ENCODE results near the gene RBM33.

RBM33 gene, protein sequence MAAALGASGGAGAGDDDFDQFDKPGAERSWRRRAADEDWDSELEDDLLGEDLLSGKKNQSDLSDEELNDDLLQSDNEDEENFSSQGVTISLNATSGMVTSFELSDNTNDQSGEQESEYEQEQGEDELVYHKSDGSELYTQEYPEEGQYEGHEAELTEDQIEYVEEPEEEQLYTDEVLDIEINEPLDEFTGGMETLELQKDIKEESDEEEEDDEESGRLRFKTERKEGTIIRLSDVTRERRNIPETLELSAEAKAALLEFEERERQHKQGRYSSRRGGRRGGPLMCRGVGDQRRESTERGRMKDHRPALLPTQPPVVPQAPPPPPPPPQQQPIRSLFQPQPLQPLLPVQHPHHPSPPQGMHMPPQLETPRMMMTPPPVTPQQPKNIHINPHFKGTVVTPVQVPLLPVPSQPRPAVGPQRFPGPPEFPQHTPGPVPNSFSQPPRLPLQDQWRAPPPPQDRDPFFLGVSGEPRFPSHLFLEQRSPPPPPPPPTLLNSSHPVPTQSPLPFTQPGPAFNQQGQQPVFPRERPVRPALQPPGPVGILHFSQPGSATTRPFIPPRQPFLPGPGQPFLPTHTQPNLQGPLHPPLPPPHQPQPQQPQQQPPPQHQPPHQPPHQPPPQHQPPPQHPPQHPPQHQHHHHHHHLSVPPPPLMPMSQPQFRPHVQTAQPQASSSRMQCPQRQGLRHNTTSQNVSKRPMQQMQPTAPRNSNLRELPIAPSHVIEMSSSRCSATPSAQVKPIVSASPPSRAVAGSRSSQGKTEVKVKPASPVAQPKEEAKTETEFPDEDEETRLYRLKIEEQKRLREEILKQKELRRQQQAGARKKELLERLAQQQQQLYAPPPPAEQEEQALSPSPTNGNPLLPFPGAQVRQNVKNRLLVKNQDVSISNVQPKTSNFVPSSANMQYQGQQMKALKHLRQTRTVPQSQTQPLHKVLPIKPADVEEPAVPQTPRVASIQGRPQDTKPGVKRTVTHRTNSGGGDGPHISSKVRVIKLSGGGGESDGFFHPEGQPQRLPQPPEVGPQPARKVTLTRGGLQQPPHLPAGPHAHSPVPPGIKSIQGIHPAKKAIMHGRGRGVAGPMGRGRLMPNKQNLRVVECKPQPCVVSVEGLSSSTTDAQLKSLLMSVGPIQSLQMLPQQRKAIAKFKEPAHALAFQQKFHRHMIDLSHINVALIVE

DNA sequence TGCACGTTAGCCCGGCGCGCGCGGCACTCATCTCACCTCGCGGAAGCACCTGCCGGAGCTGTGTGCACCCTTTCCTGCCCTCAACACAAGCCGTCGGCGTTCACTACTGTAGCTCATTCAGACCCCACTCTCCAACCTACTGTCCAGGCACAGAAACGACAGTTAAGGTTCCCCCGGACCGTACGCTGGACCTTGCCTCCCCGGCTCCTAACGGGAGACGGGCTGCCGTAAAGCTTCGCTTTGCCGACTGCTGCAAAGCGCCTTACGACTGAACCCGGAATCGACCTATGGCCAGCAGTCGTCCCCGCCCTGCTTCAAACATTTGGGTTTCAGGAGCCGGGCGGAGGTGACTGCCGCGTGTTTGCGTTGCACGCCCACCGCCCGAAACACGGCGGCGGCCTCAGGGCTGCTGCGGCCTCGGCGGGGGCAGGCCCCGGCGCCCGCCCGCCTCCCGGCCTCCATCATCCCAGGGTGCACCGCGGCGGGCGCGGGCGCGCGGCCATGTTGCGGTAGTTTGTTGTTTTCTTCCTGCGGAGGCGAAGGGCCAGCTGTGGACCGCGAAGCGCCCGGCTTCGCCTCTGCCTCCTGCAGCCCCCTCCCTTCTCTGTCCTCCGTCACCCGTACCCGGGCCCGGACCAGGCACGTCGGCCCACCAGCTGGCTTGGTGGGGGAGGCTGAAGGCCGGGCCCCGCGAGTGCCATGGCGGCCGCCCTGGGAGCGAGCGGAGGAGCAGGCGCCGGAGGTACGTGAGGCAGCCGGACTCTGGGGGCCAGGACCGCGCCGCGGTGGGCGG, at the start of gene RBM33:
RBM33 (plus strand) TSS at position 484 of the 793 bp plus-strand sequence; CDS start at position 700, 216 bp downstream.
- Histone ChIP-seq H3K27ac (ENCODE audit: low read depth, low read length) (peak within 1 kb of the TSS; percentile 82), H3K4me3 (ENCODE audit: low read depth, low read length) (peak within 1 kb of the TSS; percentile 96), H3K79me2 (ENCODE audit: control insufficient read depth, insufficient read depth, low read length, unreplicated experiment) (peaks cover 58% of the 10 kb centered on the region), H3K27me3 (ENCODE audit: insufficient read depth, low read length) (no peaks in the 10 kb centered on the region), H3K4me1 (ENCODE audit: control insufficient read depth, insufficient read depth, low read length, unreplicated experiment) (peaks cover 15% of the 10 kb centered on the region), H3K36me3 (ENCODE audit: insufficient read depth, low read length) (peaks cover 57% of the 10 kb centered on the region), H2AFZ (ENCODE audit: low read length, unreplicated experiment) (peak within 1 kb of the TSS; percentile 99)

DNA sequence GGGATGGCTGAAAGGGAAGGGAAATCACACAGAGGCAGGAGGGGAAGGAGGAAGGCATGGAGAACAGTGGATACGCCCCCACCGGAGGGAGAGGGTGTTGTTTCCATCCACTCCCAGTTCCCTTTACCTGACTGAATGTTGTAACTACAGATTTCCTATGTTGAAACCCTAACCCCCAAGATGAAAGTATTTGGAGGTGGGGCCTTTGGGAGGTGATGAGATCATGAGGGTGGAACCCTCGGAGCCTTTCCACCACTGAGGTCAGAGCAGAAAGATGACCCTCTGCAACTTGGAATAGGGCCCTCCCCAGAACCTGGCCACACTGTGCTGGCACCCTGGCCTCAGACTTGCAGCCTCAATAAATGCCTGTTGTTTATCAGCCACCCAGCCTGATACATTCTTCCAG, 49.5 kb upstream of the RBM33 start:
- H3K4me1 ChIP-seq (ENCODE audit: control insufficient read depth, insufficient read depth, low read length, unreplicated experiment): no peaks in the 10 kb centered on the region
- H3K27ac ChIP-seq (ENCODE audit: low read depth, low read length): no peak overlapping the region
- no peak overlapping the region for H2AFZ ChIP-seq (ENCODE audit: low read length, unreplicated experiment)
- no peaks in the 10 kb centered on the region for H3K79me2 ChIP-seq (ENCODE audit: control insufficient read depth, insufficient read depth, low read length, unreplicated experiment)
- H3K4me3 ChIP-seq (ENCODE audit: low read depth, low read length): no peak overlapping the region
- peaks cover 14% of the 10 kb centered on the region for H3K27me3 ChIP-seq (ENCODE audit: insufficient read depth, low read length)
- no peaks in the 10 kb centered on the region for H3K36me3 ChIP-seq (ENCODE audit: insufficient read depth, low read length)

DNA sequence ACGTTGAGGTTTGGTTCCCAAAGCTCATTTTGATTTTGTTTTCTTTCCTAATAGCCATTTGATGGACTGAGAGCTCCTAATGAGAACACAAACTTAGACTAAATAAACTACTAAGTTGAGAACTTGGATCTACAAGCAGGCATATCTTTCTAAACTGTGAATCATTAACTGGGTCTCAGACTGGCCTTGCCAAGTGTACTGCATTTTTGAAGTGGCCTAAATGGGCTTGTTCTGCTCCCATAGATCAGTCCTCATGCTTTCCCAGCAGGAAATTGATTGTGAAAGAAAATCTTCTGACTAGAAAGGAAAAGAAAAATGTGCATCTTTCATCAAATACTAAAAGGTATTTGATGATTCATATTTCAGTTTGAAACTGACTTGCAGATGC, 46.7 kb upstream of the RBM33 start:
- Histone ChIP-seq H3K79me2 (ENCODE audit: control insufficient read depth, insufficient read depth, low read length, unreplicated experiment) (no peaks in the 10 kb centered on the region), H3K4me1 (ENCODE audit: control insufficient read depth, insufficient read depth, low read length, unreplicated experiment) (no peaks in the 10 kb centered on the region), H3K27ac (ENCODE audit: low read depth, low read length) (no peak overlapping the region), H3K36me3 (ENCODE audit: insufficient read depth, low read length) (no peaks in the 10 kb centered on the region), H3K4me3 (ENCODE audit: low read depth, low read length) (no peak overlapping the region), H3K27me3 (ENCODE audit: insufficient read depth, low read length) (peaks cover 24% of the 10 kb centered on the region), H2AFZ (ENCODE audit: low read length, unreplicated experiment) (no peak overlapping the region)

DNA sequence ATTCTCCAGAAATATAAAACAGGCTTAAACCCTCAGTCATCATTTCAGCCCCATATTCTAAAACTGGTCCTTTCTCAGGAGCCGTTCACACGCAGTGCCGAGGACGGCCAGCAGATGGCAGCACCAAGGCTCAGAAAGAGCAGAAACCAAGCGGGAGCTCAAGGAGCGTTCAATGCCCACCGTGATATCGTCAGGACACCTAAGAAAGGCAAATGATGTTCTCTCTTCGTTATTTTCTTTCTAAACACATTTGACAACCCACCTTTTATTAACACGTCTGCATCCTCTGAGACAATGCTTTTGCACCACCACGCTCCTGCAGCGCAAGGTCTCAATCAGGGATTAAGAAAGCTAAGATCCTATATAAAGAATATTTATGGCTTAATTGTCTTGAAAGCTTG, 45.7 kb upstream of the RBM33 start:
- no peak overlapping the region for H3K27ac ChIP-seq (ENCODE audit: low read depth, low read length)
- H3K27me3 ChIP-seq (ENCODE audit: insufficient read depth, low read length): peaks cover 29% of the 10 kb centered on the region
- no peaks in the 10 kb centered on the region for H3K79me2 ChIP-seq (ENCODE audit: control insufficient read depth, insufficient read depth, low read length, unreplicated experiment)
- no peaks in the 10 kb centered on the region for H3K4me1 ChIP-seq (ENCODE audit: control insufficient read depth, insufficient read depth, low read length, unreplicated experiment)
- H2AFZ ChIP-seq (ENCODE audit: low read length, unreplicated experiment): no peak overlapping the region
- no peaks in the 10 kb centered on the region for H3K36me3 ChIP-seq (ENCODE audit: insufficient read depth, low read length)
- peak overlapping the region; percentile 58 for H3K4me3 ChIP-seq (ENCODE audit: low read depth, low read length)

DNA sequence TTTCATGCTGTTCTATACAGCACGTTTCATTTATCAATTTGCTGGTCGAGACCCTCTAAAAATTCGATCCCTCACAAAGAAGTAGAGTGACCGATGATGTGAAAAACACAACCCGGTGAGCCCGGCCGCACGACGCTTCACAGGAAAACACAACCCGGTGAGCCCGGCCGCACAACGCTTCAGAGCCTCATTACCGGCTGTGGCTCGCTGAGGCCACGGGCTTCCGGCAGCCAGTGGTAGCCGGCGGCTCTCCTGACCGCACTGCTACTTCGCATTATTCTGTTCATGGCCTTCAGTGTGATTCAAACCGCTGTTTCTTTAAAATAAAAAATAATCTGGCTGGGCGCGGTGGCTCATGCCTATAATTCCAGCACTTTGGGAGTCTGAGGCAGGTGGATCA, 42.3 kb upstream of the RBM33 start:
- Histone ChIP-seq H3K4me1 (ENCODE audit: control insufficient read depth, insufficient read depth, low read length, unreplicated experiment) (no peaks in the 10 kb centered on the region), H3K27me3 (ENCODE audit: insufficient read depth, low read length) (peaks cover 35% of the 10 kb centered on the region), H2AFZ (ENCODE audit: low read length, unreplicated experiment) (no peak overlapping the region), H3K79me2 (ENCODE audit: control insufficient read depth, insufficient read depth, low read length, unreplicated experiment) (no peaks in the 10 kb centered on the region), H3K27ac (ENCODE audit: low read depth, low read length) (no peak overlapping the region), H3K4me3 (ENCODE audit: low read depth, low read length) (no peak overlapping the region), H3K36me3 (ENCODE audit: insufficient read depth, low read length) (no peaks in the 10 kb centered on the region)

DNA sequence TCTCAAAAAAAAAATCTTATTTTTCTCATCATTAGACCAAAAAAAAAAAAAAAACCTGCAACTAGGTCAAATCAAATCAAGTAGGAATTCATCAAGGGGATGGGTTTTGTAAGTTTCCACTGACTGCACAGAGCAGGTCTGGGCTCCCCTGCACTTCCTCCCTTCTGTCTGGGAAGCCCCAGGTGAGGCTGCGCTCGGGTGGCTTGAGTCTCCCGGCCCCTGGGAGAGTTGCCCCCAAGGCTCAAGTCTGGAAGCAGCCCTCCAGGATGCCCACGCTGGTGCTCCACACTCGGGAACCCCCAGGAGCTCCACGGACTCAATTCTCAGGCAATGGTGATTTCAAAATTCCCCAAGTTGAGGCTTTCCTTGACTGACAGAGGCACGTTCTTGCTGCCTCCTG, 41.7 kb upstream of the RBM33 start:
- no peak overlapping the region for H3K4me3 ChIP-seq (ENCODE audit: low read depth, low read length)
- no peaks in the 10 kb centered on the region for H3K36me3 ChIP-seq (ENCODE audit: insufficient read depth, low read length)
- no peak overlapping the region for H2AFZ ChIP-seq (ENCODE audit: low read length, unreplicated experiment)
- H3K79me2 ChIP-seq (ENCODE audit: control insufficient read depth, insufficient read depth, low read length, unreplicated experiment): no peaks in the 10 kb centered on the region
- no peaks in the 10 kb centered on the region for H3K4me1 ChIP-seq (ENCODE audit: control insufficient read depth, insufficient read depth, low read length, unreplicated experiment)
- H3K27me3 ChIP-seq (ENCODE audit: insufficient read depth, low read length): peaks cover 35% of the 10 kb centered on the region
- H3K27ac ChIP-seq (ENCODE audit: low read depth, low read length): no peak overlapping the region

DNA sequence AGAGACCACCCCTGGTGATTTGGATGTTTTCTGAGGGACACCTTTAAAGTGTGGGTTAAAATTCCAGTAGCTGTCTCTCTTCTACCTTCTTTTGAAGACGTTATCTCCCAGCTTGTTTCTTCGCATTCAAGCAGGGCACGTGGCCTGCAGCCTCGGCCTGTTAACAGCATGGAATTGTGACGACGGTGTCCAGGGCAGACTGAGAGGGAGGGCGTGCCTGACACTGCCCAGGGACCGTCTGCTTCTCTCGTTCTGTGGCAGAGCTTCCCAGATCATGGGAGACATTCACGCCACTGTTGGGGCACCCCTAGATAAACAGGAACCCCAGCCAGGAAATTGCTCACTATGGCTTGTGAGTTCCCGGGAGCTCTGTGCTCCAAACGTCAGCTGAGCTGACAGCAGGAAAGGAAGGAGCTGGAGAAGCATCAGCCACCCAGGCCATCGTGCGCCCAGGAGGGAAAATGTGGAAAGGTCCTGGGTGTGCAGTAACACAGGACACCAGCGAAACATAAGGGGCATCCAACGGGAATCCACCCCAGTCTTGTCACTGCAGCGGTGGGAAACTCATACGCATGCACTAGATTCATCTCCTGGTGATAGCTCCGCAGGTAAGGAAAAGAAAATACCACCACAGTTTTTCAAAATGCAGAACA, 41.1 kb upstream of the RBM33 start:
- H3K27me3 ChIP-seq (ENCODE audit: insufficient read depth, low read length): peaks cover 35% of the 10 kb centered on the region
- no peaks in the 10 kb centered on the region for H3K36me3 ChIP-seq (ENCODE audit: insufficient read depth, low read length)

DNA sequence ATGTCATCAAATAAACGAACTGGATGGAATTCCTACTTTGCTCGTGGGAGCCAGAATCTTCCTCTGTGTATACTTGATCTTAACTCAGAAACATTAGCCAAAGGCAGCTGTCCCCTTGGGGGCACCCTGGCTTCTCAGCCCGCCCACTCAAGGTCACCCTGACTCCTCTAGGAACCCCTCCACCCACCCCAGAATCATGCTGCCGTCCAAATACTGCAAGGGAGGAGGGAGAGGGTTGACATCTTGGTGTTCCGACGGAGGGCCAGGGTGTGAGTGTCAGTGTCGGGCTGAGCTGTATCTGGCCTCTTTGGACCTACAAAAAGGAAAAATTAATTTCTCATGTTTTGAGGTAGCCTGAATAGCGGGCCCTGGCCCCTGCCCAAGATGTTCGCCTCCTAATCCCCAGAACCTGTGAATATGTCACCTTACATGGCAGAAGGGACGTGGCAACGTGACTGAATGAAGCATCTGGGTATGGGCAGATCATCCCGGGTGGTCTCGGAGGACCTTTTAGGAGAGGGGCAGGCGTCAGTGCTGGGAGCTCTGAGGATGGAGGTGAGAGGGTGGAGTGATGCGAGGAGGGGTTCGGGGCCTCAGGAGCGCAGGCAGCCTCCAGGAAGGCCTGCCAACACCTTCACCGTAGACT, 40.5 kb upstream of the RBM33 start:
- Histone ChIP-seq H3K4me1 (ENCODE audit: control insufficient read depth, insufficient read depth, low read length, unreplicated experiment) (no peaks in the 10 kb centered on the region), H3K79me2 (ENCODE audit: control insufficient read depth, insufficient read depth, low read length, unreplicated experiment) (no peaks in the 10 kb centered on the region), H2AFZ (ENCODE audit: low read length, unreplicated experiment) (no peak overlapping the region), H3K4me3 (ENCODE audit: low read depth, low read length) (no peak overlapping the region), H3K36me3 (ENCODE audit: insufficient read depth, low read length) (no peaks in the 10 kb centered on the region), H3K27me3 (ENCODE audit: insufficient read depth, low read length) (peaks cover 35% of the 10 kb centered on the region), H3K27ac (ENCODE audit: low read depth, low read length) (no peak overlapping the region)

More for the DNA sequence above, 41.1 kb upstream of the RBM33 start:
- no peak overlapping the region for H2AFZ ChIP-seq (ENCODE audit: low read length, unreplicated experiment)
- no peak overlapping the region for H3K4me3 ChIP-seq (ENCODE audit: low read depth, low read length)
- no peaks in the 10 kb centered on the region for H3K4me1 ChIP-seq (ENCODE audit: control insufficient read depth, insufficient read depth, low read length, unreplicated experiment)
- no peak overlapping the region for H3K27ac ChIP-seq (ENCODE audit: low read depth, low read length)
- no peaks in the 10 kb centered on the region for H3K79me2 ChIP-seq (ENCODE audit: control insufficient read depth, insufficient read depth, low read length, unreplicated experiment)

DNA sequence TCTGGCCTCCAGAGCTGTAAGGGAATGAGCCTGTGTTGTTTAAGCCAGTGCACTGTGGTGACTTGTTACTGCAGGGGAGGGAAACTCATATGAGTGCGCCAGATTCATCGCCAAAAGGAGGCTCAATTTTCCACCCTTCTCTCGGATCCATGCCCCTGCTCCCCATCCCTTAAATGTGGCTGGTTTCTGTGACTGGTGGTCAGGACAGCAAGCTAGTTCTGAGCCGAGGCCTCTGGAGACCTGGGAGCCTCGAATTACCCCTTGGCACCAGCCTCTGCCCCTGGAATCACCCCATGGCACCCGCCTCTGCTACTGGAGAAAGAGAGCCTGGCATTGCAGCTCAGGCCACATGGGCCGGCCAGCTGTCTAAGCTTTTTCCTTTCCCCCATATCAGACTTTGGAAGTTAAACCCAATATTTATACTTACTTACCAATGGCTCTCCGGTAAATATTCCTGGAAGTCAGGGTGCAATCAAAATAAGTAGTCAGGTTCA, 39.9 kb upstream of the RBM33 start:
- no peak overlapping the region for H3K27ac ChIP-seq (ENCODE audit: low read depth, low read length)
- peaks cover 30% of the 10 kb centered on the region for H3K27me3 ChIP-seq (ENCODE audit: insufficient read depth, low read length)
- no peaks in the 10 kb centered on the region for H3K79me2 ChIP-seq (ENCODE audit: control insufficient read depth, insufficient read depth, low read length, unreplicated experiment)
- no peak overlapping the region for H3K4me3 ChIP-seq (ENCODE audit: low read depth, low read length)
- H3K36me3 ChIP-seq (ENCODE audit: insufficient read depth, low read length): no peaks in the 10 kb centered on the region
- H3K4me1 ChIP-seq (ENCODE audit: control insufficient read depth, insufficient read depth, low read length, unreplicated experiment): no peaks in the 10 kb centered on the region
- no peak overlapping the region for H2AFZ ChIP-seq (ENCODE audit: low read length, unreplicated experiment)

Data from ACC112 (cell line).